ENCODE results near the gene OR51B5.

DNA sequence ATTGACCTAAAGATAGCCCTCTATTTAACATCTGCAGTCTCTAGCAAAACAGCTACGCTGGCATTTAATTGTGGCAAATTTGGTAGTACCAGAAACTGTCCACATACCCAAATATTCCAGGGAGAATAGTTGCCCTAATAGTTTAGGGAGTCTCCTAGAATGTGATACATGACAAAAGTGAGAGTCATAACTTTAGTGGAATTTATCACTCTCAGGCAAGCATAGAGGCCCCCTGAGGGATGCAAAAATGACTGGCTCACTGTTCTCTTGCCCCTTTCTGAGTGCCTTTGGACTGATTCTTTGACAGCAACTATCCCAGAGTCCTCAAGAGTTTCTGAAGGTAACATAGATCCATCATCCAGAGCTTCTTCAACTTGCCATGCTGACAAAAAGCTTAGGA, 39.3 kb downstream of the OR51B5 start:
- TF ChIP-seq, protein P1, sequence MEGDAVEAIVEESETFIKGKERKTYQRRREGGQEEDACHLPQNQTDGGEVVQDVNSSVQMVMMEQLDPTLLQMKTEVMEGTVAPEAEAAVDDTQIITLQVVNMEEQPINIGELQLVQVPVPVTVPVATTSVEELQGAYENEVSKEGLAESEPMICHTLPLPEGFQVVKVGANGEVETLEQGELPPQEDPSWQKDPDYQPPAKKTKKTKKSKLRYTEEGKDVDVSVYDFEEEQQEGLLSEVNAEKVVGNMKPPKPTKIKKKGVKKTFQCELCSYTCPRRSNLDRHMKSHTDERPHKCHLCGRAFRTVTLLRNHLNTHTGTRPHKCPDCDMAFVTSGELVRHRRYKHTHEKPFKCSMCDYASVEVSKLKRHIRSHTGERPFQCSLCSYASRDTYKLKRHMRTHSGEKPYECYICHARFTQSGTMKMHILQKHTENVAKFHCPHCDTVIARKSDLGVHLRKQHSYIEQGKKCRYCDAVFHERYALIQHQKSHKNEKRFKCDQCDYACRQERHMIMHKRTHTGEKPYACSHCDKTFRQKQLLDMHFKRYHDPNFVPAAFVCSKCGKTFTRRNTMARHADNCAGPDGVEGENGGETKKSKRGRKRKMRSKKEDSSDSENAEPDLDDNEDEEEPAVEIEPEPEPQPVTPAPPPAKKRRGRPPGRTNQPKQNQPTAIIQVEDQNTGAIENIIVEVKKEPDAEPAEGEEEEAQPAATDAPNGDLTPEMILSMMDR (IDR thresholded peaks at IDR 0.05): no peak
- TF ChIP-seq POLR2A (IDR thresholded peaks at IDR 0.05): no peak

All from suprapubic skin (tissue), 3 donors.